Measurements from ENCODE around the gene MCM10. TPM values are rescaled to one million over a fixed set of nuclear protein-coding genes. Genes with fewer than 3 reads are reported as not detected.
A peak's percentile ranks its signal among the peaks of the same experiment; 100 is the strongest.

The MCM10 gene
- total and polyA plus RNA-seq, 9 of the 15 experiments (the other 6 are each of a cell fraction or from before 2014, with no cell fraction given): 10.4 to 68.1 (median 48.0) TPM

DNA sequence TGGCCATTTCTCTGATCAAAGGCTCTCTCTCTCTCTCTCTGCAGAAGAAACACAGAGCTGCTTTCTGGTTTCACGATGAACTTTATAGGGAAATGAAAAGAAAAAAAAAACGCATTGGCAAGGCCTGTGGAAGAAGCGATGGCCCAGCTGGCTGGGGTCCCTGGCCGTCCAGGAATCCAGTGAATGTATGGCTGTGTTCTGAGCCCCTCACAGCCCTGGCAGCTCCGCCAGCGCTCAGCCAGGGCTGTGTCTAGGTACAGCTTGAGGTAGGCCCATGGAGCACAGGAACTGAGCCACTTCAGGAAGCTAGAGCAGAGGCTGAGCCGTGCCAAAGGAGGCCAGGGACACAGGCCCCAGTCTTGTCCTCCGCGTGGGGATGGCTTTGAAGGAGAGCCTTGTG lies 85.9 kb downstream of the MCM10 start:
- CTCF ChIA-PET (ENCODE audit: low intra/inter-chr PET ratio): no interaction called here
- H4K20me1 ChIP-seq (replicated peaks; ENCODE audit: control insufficient read depth, insufficient read depth, low read length): no peaks in the 10 kb centered on the region
- no peaks in the 10 kb centered on the region for H3K4me1 ChIP-seq (replicated peaks in 1 of 2; ENCODE audit: control insufficient read depth in 2 of 2, insufficient read depth in 2 of 2, low read length in 2 of 2)
- TF ChIP-seq EGR1 (conservative IDR thresholded peaks at IDR 0.05): no peak
- TF ChIP-seq MEF2D (tag; conservative IDR thresholded peaks at IDR 0.05; ENCODE audit: low read depth): no peak
- TF ChIP-seq, protein P1, sequence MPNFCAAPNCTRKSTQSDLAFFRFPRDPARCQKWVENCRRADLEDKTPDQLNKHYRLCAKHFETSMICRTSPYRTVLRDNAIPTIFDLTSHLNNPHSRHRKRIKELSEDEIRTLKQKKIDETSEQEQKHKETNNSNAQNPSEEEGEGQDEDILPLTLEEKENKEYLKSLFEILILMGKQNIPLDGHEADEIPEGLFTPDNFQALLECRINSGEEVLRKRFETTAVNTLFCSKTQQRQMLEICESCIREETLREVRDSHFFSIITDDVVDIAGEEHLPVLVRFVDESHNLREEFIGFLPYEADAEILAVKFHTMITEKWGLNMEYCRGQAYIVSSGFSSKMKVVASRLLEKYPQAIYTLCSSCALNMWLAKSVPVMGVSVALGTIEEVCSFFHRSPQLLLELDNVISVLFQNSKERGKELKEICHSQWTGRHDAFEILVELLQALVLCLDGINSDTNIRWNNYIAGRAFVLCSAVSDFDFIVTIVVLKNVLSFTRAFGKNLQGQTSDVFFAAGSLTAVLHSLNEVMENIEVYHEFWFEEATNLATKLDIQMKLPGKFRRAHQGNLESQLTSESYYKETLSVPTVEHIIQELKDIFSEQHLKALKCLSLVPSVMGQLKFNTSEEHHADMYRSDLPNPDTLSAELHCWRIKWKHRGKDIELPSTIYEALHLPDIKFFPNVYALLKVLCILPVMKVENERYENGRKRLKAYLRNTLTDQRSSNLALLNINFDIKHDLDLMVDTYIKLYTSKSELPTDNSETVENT (CRISPR knock-in tag; IDR thresholded peaks at IDR 0.05): no peak
- TF ChIP-seq GTF2E2 (tag; IDR thresholded peaks at IDR 0.05): no peak
- no peak for TF ChIP-seq FOS (IDR thresholded peaks at IDR 0.05; ENCODE audit: extremely low read depth, insufficient read length)
- no peak for TF ChIP-seq NFATC3 (IDR thresholded peaks at IDR 0.05)
- TF ChIP-seq, protein P2, sequence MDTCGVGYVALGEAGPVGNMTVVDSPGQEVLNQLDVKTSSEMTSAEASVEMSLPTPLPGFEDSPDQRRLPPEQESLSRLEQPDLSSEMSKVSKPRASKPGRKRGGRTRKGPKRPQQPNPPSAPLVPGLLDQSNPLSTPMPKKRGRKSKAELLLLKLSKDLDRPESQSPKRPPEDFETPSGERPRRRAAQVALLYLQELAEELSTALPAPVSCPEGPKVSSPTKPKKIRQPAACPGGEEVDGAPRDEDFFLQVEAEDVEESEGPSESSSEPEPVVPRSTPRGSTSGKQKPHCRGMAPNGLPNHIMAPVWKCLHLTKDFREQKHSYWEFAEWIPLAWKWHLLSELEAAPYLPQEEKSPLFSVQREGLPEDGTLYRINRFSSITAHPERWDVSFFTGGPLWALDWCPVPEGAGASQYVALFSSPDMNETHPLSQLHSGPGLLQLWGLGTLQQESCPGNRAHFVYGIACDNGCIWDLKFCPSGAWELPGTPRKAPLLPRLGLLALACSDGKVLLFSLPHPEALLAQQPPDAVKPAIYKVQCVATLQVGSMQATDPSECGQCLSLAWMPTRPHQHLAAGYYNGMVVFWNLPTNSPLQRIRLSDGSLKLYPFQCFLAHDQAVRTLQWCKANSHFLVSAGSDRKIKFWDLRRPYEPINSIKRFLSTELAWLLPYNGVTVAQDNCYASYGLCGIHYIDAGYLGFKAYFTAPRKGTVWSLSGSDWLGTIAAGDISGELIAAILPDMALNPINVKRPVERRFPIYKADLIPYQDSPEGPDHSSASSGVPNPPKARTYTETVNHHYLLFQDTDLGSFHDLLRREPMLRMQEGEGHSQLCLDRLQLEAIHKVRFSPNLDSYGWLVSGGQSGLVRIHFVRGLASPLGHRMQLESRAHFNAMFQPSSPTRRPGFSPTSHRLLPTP (IDR thresholded peaks at IDR 0.05; ENCODE audit: borderline replicate concordance, extremely low read depth, insufficient read length): no peak
- TF ChIP-seq, protein P3, sequence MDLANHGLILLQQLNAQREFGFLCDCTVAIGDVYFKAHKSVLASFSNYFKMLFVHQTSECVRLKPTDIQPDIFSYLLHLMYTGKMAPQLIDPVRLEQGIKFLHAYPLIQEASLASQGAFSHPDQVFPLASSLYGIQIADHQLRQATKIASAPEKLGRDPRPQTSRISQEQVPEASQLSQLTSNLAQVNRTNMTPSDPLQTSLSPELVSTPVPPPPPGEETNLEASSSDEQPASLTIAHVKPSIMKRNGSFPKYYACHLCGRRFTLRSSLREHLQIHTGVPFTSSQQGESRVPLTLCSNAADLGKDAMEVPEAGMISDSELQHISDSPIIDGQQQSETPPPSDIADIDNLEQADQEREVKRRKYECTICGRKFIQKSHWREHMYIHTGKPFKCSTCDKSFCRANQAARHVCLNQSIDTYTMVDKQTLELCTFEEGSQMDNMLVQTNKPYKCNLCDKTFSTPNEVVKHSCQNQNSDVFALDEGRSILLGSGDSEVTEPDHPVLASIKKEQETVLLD (IDR thresholded peaks at IDR 0.05): no peak
- TF ChIP-seq SRF (CRISPR knock-in tag; IDR thresholded peaks at IDR 0.05): no peak
- no peak for TF ChIP-seq TAL1 (IDR thresholded peaks at IDR 0.05)
- TF ChIP-seq HIVEP1 (CRISPR knock-in tag; IDR thresholded peaks at IDR 0.05): no peak
- TF ChIP-seq TARDBP (IDR thresholded peaks at IDR 0.05): no peak
- no peak for TF ChIP-seq HDAC8 (tag; IDR thresholded peaks at IDR 0.05)
- TF ChIP-seq TAF7 (tag; IDR thresholded peaks at IDR 0.05): no peak
- ATAC-seq (no peak), FAIRE-seq (no peak), DNase-seq (ENCODE audit: extremely low read depth in 1 of 4, low spot score in 3 of 4) (no peak)
- POLR2A ChIA-PET: interaction anchor here (0.5 to 0.6 kb wide), 2 partner anchors 25 to 112 kb away, joined by 3 read pairs; no protein-coding TSS in a partner anchor
- no peaks in the 10 kb centered on the region for H3K79me2 ChIP-seq (ENCODE audit: control insufficient read depth, insufficient read depth, low read length)
- no peak overlapping the region for H3K4me2 ChIP-seq (ENCODE audit: insufficient read depth, low read length)
- no peak overlapping the region for H3K9ac ChIP-seq (ENCODE audit: insufficient read depth in 1 of 2, low read depth in 2 of 2, low read length in 2 of 2)
- no peak overlapping the region for H3K4me3 ChIP-seq
- H3K9me1 ChIP-seq (ENCODE audit: control insufficient read depth, insufficient read depth, low read length): no peaks in the 10 kb centered on the region
- intact Hi-C loops (cut with micrococcal nuclease): no loop called here
- H3K27ac ChIP-seq (ENCODE audit: extremely low read depth, low read depth, low read length): no peak overlapping the region
- H3K36me3 ChIP-seq (ENCODE audit: control insufficient read depth, insufficient read depth, low read length): no peaks in the 10 kb centered on the region
- H3K9me3 ChIP-seq (replicated peaks; ENCODE audit: control insufficient read depth, insufficient read depth, low read depth, low read length): no peaks in the 10 kb centered on the region
- WGBS (ENCODE audit: insufficient coverage, low coverage, missing lambda C conversion rate): 29% methylated on average over 6 of the region's 9 CpGs
- in situ Hi-C loops (cut with MboI): no loop called here
- H3K27me3 ChIP-seq (ENCODE audit: control insufficient read depth in 2 of 2, insufficient read depth in 2 of 2, low read length in 2 of 2): peaks cover 4 to 20% of the 10 kb centered on the region in 2 experiments; a peak in 4 of 5 replicates
- BruUV-seq (replicated peaks): no TSS peak
- 0 out of 2 replicates have a peak overlapping the region, but pooled peaks have one; percentile 14 for H2AFZ ChIP-seq (ENCODE audit: low read depth, low read length)

All from K562 (cell line).